K562 (cell line): ENCODE measurements around the gene PRTFDC1. TPM values are rescaled to one million over a fixed set of nuclear protein-coding genes. Genes with fewer than 3 reads are reported as not detected.

Experiments used
- CBFA2T3 ChIP-seq: fragments of 450-650 bp; IDR thresholded peaks from 2 replicates; pipeline ENCODE4 v1.6.1; 2017
- GATA2 ChIP-seq: sonication (generic); formaldehyde crosslinking; IDR thresholded peaks from 2 replicates; pipeline ENCODE4 v1.4.0; 2020; ENCODE audit warnings: mild to moderate bottlenecking, missing genetic modification reagents
- KLF10 ChIP-seq: fragments of 250-450 bp; sonication (Bioruptor Pico); IDR thresholded peaks from 2 replicates; pipeline ENCODE4 v1.6.1; 2021; ENCODE audit warnings: matching md5 sums
- MIER1 ChIP-seq: fragments of 450-650 bp; IDR thresholded peaks from 2 replicates; pipeline ENCODE4 v1.6.1; 2016; ENCODE audit warnings: antibody characterized with exemption, mild to moderate bottlenecking, low read depth
- NFATC3 ChIP-seq: fragments of 450-650 bp; IDR thresholded peaks from 2 replicates; pipeline ENCODE4 v1.6.1; 2017; ENCODE audit warnings: mild to moderate bottlenecking
- RBFOX2 ChIP-seq: fragments of 200-400 bp; formaldehyde crosslinking; IDR thresholded peaks from 2 replicates; pipeline ENCODE4 v1.6.1; 2017; ENCODE audit warnings: low read depth, mild to moderate bottlenecking, low read length, moderate library complexity
- SIN3B ChIP-seq: fragments of 450-650 bp; IDR thresholded peaks from 2 replicates; pipeline ENCODE4 v1.6.1; 2017; ENCODE audit warnings: low read depth, mild to moderate bottlenecking, moderate library complexity
- SREBF1 ChIP-seq: fragments of 150-350 bp; IDR thresholded peaks from 2 replicates; pipeline ENCODE4 v1.6.1; 2014; ENCODE audit warnings: antibody characterized with exemption, low read depth, low read length, borderline replicate concordance
- SUPT5H ChIP-seq: fragments of 450-650 bp; IDR thresholded peaks from 2 replicates; pipeline ENCODE4 v1.6.1; 2016
- YY1 ChIP-seq, 3 experiments: IDR thresholded peaks; 2 replicates each; pipeline ENCODE4 v1.6.1; 2011; ENCODE audit warnings: low read length in 2 of 3, mild to moderate bottlenecking in 2 of 3, moderate library complexity in 2 of 3, borderline replicate concordance in 1 of 3, control low read depth in 1 of 3, low read depth in 1 of 3; ENCODE audit not compliant: insufficient read depth in 3 of 3, insufficient replicate concordance in 2 of 3, control insufficient read depth in 1 of 3, insufficient read length in 1 of 3; ENCODE audit errors: extremely low read depth in 1 of 3
- ZNF212 ChIP-seq: fragments of 450-650 bp; formaldehyde crosslinking; IDR thresholded peaks from 2 replicates; pipeline ENCODE4 v1.4.0; 2020; ENCODE audit warnings: mild to moderate bottlenecking
- polyA plus RNA-seq, 8 experiments: library from polyadenylated mRNA; depleted of rRNA in 4 of 8; stranded (reverse) in 5 of 8; unstranded in 3 of 8; fragments of >200 nt; fragmentation: Nextera tagmentation in 2 of 8; fragmentation: Illumina TruSeq in 1 of 8; extraction: Ambion mirVana in 2 of 8; extraction: Trizol in 1 of 8; gene quantifications; 2 replicates each; pipeline versions ENCODE4 v1.2.1 to v1.2.3, GENCODE V29; 2011 to 2014; ENCODE audit warnings: inconsistent platforms in 1 of 8, missing spikeins in 1 of 8
- total RNA-seq, 7 experiments: library from RNA; depleted of rRNA in 6 of 7; stranded (reverse); fragments of >200 nt in 6 of 7; fragmentation: Illumina TruSeq in 2 of 7; extraction: Trizol in 2 of 7; gene quantifications; 2 replicates each; pipeline versions ENCODE4 v1.2.1 to v1.2.3, GENCODE V29; 2011 to 2021; ENCODE audit warnings: low replicate concordance in 1 of 7
- TF ChIP-seq, protein P1 (sequence below): fragments of 450-650 bp; formaldehyde crosslinking; conservative IDR thresholded peaks from 2 replicates; pipeline ENCODE4 v1.4.0; 2022; ENCODE audit warnings: mild to moderate bottlenecking, missing genetic modification characterization
- TF ChIP-seq, protein P2 (sequence below): fragments of 250-450 bp; sonication (Bioruptor Pico); IDR thresholded peaks from 2 replicates; pipeline ENCODE4 v1.4.0; 2020; ENCODE audit warnings: mild to moderate bottlenecking
- TF ChIP-seq, protein P3 (sequence below): fragments of 450-650 bp; IDR thresholded peaks from 2 replicates; pipeline ENCODE4 v1.6.1; 2016; ENCODE audit warnings: antibody characterized with exemption
- TF ChIP-seq, protein P4 (sequence below), 2 experiments: fragments of 450-650 bp; conservative IDR thresholded peaks; 2 replicates each; pipeline ENCODE4 v1.6.1; 2017; ENCODE audit warnings: mild to moderate bottlenecking in 2 of 2, moderate library complexity in 2 of 2
- TF ChIP-seq, protein P5 (sequence below), 2 experiments: IDR thresholded peaks; 2 replicates each; pipeline ENCODE4 v1.6.1; 2011; ENCODE audit warnings: borderline replicate concordance in 1 of 2, control low read depth in 1 of 2, low read depth in 1 of 2, low read length in 1 of 2, mild to moderate bottlenecking in 1 of 2, mixed read lengths in 1 of 2, moderate library complexity in 1 of 2; ENCODE audit not compliant: insufficient read depth in 1 of 2, insufficient read length in 1 of 2, poor library complexity in 1 of 2, severe bottlenecking in 1 of 2; ENCODE audit errors: extremely low read depth in 1 of 2

The PRTFDC1 gene
- total and polyA plus RNA-seq, 9 of the 15 experiments (the other 6 are each of a cell fraction or from before 2014, with no cell fraction given): 7.0 to 27.6 (median 10.0) TPM

DNA sequence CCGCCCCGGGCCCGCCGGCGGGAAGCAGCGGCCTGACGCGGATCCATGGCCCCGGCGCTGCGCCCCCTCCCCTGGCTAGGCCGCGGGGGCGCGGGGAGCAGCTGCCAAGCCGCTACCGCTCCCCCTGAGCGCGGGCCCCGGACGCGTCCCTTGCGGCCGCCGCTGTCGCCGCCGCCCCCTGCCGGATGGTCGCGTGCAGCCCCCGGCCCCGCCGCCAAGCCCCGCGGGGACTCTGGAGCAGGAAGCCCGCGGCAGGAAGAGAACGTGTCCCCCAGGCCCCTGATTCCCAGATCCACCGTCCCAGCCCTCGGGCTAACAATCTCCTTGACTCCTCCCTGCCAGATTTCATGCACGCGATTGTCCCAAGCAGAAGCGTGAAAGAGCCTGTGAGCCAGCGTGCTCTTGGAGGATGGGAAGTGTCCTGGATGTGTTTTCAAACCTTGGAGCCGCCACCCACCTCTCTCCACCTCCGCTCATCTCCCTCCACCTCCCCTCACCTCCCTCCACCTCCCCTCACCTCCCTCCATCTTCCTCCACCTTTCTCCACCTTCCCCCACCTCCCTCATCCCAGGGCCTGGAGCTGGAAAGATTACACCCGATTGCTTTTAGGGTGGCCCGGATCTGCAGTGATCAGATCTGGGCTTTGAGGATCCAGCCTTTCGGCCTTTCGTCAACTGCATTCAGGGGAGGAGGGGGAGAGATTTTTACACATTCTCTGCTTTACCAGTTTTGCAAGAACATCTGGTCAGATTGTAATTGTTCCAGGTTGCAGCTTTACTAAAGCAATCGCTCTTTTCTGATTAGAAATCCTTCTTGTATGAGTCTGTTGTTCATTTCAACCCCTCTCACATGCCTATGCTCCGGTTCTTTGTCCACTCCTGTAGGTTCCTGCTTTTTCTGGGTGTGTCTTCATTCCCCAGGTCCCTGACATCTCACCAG, 570 bp upstream of the PRTFDC1 start (continued):
- TF ChIP-seq YY1 (IDR thresholded peaks at IDR 0.05; ENCODE audit: borderline replicate concordance in 1 of 3, control insufficient read depth in 1 of 3, extremely low read depth in 1 of 3, insufficient read depth in 3 of 3, insufficient read length in 1 of 3, insufficient replicate concordance in 2 of 3, low read depth in 1 of 3, low read length in 2 of 3): peak in 1 of 3 experiments; percentile 41
- TF ChIP-seq CBFA2T3: peak; percentile 61
- TF ChIP-seq SREBF1: no peak
- TF ChIP-seq, protein P1, sequence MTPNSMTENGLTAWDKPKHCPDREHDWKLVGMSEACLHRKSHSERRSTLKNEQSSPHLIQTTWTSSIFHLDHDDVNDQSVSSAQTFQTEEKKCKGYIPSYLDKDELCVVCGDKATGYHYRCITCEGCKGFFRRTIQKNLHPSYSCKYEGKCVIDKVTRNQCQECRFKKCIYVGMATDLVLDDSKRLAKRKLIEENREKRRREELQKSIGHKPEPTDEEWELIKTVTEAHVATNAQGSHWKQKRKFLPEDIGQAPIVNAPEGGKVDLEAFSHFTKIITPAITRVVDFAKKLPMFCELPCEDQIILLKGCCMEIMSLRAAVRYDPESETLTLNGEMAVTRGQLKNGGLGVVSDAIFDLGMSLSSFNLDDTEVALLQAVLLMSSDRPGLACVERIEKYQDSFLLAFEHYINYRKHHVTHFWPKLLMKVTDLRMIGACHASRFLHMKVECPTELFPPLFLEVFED: peak; percentile 93
- TF ChIP-seq, protein P2, sequence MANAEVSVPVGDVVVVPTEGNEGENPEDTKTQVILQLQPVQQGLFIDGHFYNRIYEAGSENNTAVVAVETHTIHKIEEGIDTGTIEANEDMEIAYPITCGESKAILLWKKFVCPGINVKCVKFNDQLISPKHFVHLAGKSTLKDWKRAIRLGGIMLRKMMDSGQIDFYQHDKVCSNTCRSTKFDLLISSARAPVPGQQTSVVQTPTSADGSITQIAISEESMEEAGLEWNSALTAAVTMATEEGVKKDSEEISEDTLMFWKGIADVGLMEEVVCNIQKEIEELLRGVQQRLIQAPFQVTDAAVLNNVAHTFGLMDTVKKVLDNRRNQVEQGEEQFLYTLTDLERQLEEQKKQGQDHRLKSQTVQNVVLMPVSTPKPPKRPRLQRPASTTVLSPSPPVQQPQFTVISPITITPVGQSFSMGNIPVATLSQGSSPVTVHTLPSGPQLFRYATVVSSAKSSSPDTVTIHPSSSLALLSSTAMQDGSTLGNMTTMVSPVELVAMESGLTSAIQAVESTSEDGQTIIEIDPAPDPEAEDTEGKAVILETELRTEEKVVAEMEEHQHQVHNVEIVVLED (CRISPR knock-in tag): no peak
- TF ChIP-seq, protein P3, sequence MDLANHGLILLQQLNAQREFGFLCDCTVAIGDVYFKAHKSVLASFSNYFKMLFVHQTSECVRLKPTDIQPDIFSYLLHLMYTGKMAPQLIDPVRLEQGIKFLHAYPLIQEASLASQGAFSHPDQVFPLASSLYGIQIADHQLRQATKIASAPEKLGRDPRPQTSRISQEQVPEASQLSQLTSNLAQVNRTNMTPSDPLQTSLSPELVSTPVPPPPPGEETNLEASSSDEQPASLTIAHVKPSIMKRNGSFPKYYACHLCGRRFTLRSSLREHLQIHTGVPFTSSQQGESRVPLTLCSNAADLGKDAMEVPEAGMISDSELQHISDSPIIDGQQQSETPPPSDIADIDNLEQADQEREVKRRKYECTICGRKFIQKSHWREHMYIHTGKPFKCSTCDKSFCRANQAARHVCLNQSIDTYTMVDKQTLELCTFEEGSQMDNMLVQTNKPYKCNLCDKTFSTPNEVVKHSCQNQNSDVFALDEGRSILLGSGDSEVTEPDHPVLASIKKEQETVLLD: peak; percentile 57; the same call in 1 of the 2 replicates
- TF ChIP-seq, protein P4, sequence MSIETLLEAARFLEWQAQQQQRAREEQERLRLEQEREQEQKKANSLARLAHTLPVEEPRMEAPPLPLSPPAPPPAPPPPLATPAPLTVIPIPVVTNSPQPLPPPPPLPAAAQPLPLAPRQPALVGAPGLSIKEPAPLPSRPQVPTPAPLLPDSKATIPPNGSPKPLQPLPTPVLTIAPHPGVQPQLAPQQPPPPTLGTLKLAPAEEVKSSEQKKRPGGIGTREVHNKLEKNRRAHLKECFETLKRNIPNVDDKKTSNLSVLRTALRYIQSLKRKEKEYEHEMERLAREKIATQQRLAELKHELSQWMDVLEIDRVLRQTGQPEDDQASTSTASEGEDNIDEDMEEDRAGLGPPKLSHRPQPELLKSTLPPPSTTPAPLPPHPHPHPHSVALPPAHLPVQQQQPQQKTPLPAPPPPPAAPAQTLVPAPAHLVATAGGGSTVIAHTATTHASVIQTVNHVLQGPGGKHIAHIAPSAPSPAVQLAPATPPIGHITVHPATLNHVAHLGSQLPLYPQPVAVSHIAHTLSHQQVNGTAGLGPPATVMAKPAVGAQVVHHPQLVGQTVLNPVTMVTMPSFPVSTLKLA (conservative IDR thresholded peaks at IDR 0.05): peak in 1 of 2 experiments; percentile 49; a peak in 1 of 4 replicates
- TF ChIP-seq SIN3B: peak; percentile 52; the same call in 1 of the 2 replicates
- no peak for TF ChIP-seq ZNF212
- TF ChIP-seq RBFOX2: peak; percentile 44
- TF ChIP-seq SUPT5H: peak; percentile 36; the same call in 1 of the 2 replicates
- TF ChIP-seq, protein P5, sequence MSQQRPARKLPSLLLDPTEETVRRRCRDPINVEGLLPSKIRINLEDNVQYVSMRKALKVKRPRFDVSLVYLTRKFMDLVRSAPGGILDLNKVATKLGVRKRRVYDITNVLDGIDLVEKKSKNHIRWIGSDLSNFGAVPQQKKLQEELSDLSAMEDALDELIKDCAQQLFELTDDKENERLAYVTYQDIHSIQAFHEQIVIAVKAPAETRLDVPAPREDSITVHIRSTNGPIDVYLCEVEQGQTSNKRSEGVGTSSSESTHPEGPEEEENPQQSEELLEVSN (IDR thresholded peaks at IDR 0.05; ENCODE audit: borderline replicate concordance in 1 of 2, extremely low read depth in 1 of 2, insufficient read depth in 1 of 2, insufficient read length in 1 of 2, low read depth in 1 of 2, low read length in 1 of 2, poor library complexity in 1 of 2, severe bottlenecking in 1 of 2): peak; percentile 46 to 78
- peak; percentile 27; the same call in 1 of the 2 replicates for TF ChIP-seq MIER1
- no peak for TF ChIP-seq NFATC3
- TF ChIP-seq GATA2 (CRISPR knock-in tag): 0 out of 2 replicates have a peak, but pooled peaks have one; percentile 14
- TF ChIP-seq KLF10 (CRISPR knock-in tag): no peak
